ENCODE measurements around the gene PDS5A. TPM values are rescaled to one million over a fixed set of nuclear protein-coding genes. Genes with fewer than 3 reads are reported as not detected.

Gene PDS5A
- total and polyA plus RNA-seq, 2 of the 13 experiments (the other 11 are each of a cell fraction or from before 2014, with no cell fraction given), result 31.8 to 57.0 TPM

GRCh38 chr4:39889226-39889625 is 88.5 kb downstream of the PDS5A start:
- no peak for DNase-seq (ENCODE audit: low spot score)
- Histone ChIP-seq H3K27me3 (ENCODE audit: control insufficient read depth in 1 of 2, insufficient read depth in 2 of 2, low read length in 2 of 2) (no peaks in the 10 kb centered on the region), H3K79me2 (ENCODE audit: insufficient read depth, low read length) (no peaks in the 10 kb centered on the region), H3K27ac (ENCODE audit: extremely low read length, insufficient read depth, low read length) (no peak overlapping the region), H4K20me1 (ENCODE audit: insufficient read depth, low read length) (no peaks in the 10 kb centered on the region), H3K9me3 (ENCODE audit: low read length) (no peaks in the 10 kb centered on the region), H3K4me2 (ENCODE audit: low read depth, low read length) (no peak overlapping the region), H3K9ac (ENCODE audit: insufficient read depth, low read depth, low read length) (no peak overlapping the region), H2AFZ (ENCODE audit: low read length) (no peak overlapping the region), H3K4me3 (replicated peaks in 1 of 3; ENCODE audit: insufficient read depth in 1 of 3, low read depth in 2 of 3, low read length in 3 of 3) (no peak overlapping the region), H3K36me3 (replicated peaks in 1 of 2; ENCODE audit: control insufficient read depth in 1 of 2, insufficient read depth in 2 of 2, low read length in 2 of 2) (peaks cover 4 to 51% of the 10 kb centered on the region in 2 experiments), H3K4me1 (ENCODE audit: insufficient read depth, low read length) (no peaks in the 10 kb centered on the region)
- intact Hi-C loops (cut with micrococcal nuclease; ENCODE audit: unreplicated experiment), result no loop called here
- FAIRE-seq, result no peak
- in situ Hi-C loops (cut with HindIII; ENCODE audit: extremely low pct_ligation_motif_present, low pct_unique_long_range_greater_than_20kb), result no loop called here
- no TSS peak for BruUV-seq (replicated peaks)
- no peak for ATAC-seq
- POLR2A ChIA-PET, result no interaction called here
- TF ChIP-seq FOXK2 (IDR thresholded peaks at IDR 0.05), result no peak
- TF ChIP-seq PHF20 (CRISPR knock-in tag; IDR thresholded peaks at IDR 0.05), result no peak
- no peak for TF ChIP-seq ZNF337 (CRISPR knock-in tag; IDR thresholded peaks at IDR 0.05; ENCODE audit: borderline replicate concordance, low read depth)
- no peak for TF ChIP-seq SSRP1 (CRISPR knock-in tag; IDR thresholded peaks at IDR 0.05)
- TF ChIP-seq SMARCE1 (IDR thresholded peaks at IDR 0.05; ENCODE audit: borderline replicate concordance), result no peak
- no peak for TF ChIP-seq CERS6 (CRISPR knock-in tag; IDR thresholded peaks at IDR 0.05)
- no peak for TF ChIP-seq ZKSCAN1 (IDR thresholded peaks at IDR 0.05; ENCODE audit: low read length)
- no peak for TF ChIP-seq ZNF598 (CRISPR knock-in tag; IDR thresholded peaks at IDR 0.05; ENCODE audit: borderline replicate concordance)
- TF ChIP-seq NFIB (CRISPR knock-in tag; IDR thresholded peaks at IDR 0.05; ENCODE audit: borderline replicate concordance), result no peak
- no peak for TF ChIP-seq ZNF362 (CRISPR knock-in tag; IDR thresholded peaks at IDR 0.05; ENCODE audit: borderline replicate concordance)
- TF ChIP-seq THRA (CRISPR knock-in tag; IDR thresholded peaks at IDR 0.05; ENCODE audit: borderline replicate concordance), result no peak
- no peak for TF ChIP-seq ZSCAN22 (CRISPR knock-in tag; IDR thresholded peaks at IDR 0.05)
- no peak for TF ChIP-seq ZNF772 (CRISPR knock-in tag; IDR thresholded peaks at IDR 0.05)
- no peak for TF ChIP-seq ZNF639 (CRISPR knock-in tag; conservative IDR thresholded peaks at IDR 0.05)
- TF ChIP-seq CENPBD1 (CRISPR knock-in tag; IDR thresholded peaks at IDR 0.05; ENCODE audit: borderline replicate concordance, low read depth), result no peak
- CTCF ChIA-PET (ENCODE audit: low intra/inter-chr PET ratio, low total read pairs), result no interaction called here
- 93% methylated on average over 2 of the region's 2 CpGs for WGBS (ENCODE audit: low lambda C conversion rate)

Data from HepG2 (cell line).